IMR-90 (cell line): ENCODE results near the gene SLCO3A1. TPM values are rescaled to one million over a fixed set of nuclear protein-coding genes. Genes with fewer than 3 reads are reported as not detected.

Experiments used
- ATAC-seq: fragments of 200-7000 bp; cut with Tn5 transposase; 2 replicates; pipeline ENCODE4 v1.9.1; 2020; ENCODE audit warnings: low read depth, mild to moderate bottlenecking, moderate library complexity
- BruUV-seq: library from RNA; stranded (reverse); fragments of 400-500 nt; replicated peaks from 2 replicates; lab custom pipeline; 2021; lab: Mats Ljungman, UMichigan
- CTCF ChIA-PET: fragments of 300-600 bp; formaldehyde crosslinking; extraction: SDS; loops from one replicate; lab custom pipeline; 2021; ENCODE audit warnings: antibody characterized with exemption; lab: Yijun Ruan, JAX
- POLR2A ChIA-PET: fragments of 300-600 bp; sonication (Branson Sonifier 250); formaldehyde crosslinking; loops from one replicate; lab custom pipeline; 2022; ENCODE audit warnings: antibody characterized with exemption; ENCODE audit not compliant: unreplicated experiment; lab: Charles Lee
- DNase-seq: peaks from one replicate; pipeline ENCODE4 v3.0.0; 2013
- H2AFZ ChIP-seq: replicated peaks from 2 replicates; pipeline ENCODE3; 2013; ENCODE audit warnings: low read length, mild to moderate bottlenecking; ENCODE audit not compliant: poor library complexity
- H2AK5ac ChIP-seq: 2 replicates; pipeline ENCODE4 v1.6.1; 2013; ENCODE audit warnings: low read depth, low read length, inconsistent platforms
- H2AK9ac ChIP-seq: replicated peaks from 2 replicates; pipeline ENCODE3; 2013; ENCODE audit warnings: mild to moderate bottlenecking, low read depth, low read length, moderate library complexity; ENCODE audit not compliant: poor library complexity
- H2BK120ac ChIP-seq: 2 replicates; pipeline ENCODE4 v1.6.1; 2013; ENCODE audit warnings: low read depth, low read length, inconsistent platforms
- H2BK15ac ChIP-seq: 3 replicates; pipeline ENCODE4 v1.6.1; 2013; ENCODE audit warnings: low read depth, low read length, inconsistent platforms
- H2BK20ac ChIP-seq: 2 replicates; pipeline ENCODE4 v1.6.1; 2013; ENCODE audit warnings: low read depth, mild to moderate bottlenecking, inconsistent platforms, low read length, moderate library complexity
- H2BK5ac ChIP-seq: 2 replicates; pipeline ENCODE4 v1.6.1; 2013; ENCODE audit warnings: mild to moderate bottlenecking, low read depth, low read length, inconsistent platforms; ENCODE audit not compliant: poor library complexity, severe bottlenecking
- H3K14ac ChIP-seq: replicated peaks from 2 replicates; pipeline ENCODE4 v1.6.1; 2013; ENCODE audit warnings: low read depth, low read length, inconsistent platforms
- H3K18ac ChIP-seq: 2 replicates; pipeline ENCODE4 v1.6.1; 2013; ENCODE audit warnings: low read depth, low read length, control low read depth
- H3K23ac ChIP-seq: 2 replicates; pipeline ENCODE4 v1.6.1; 2013; ENCODE audit warnings: low read depth, low read length, inconsistent platforms
- H3K27ac ChIP-seq: 2 replicates; pipeline ENCODE4 v1.5.1; 2013; ENCODE audit warnings: mild to moderate bottlenecking, control low read depth, low read length; ENCODE audit not compliant: insufficient read depth
- H3K27me3 ChIP-seq: 2 replicates; pipeline ENCODE4 v1.6.1; 2013; ENCODE audit warnings: low read length; ENCODE audit not compliant: control insufficient read depth, insufficient read depth
- H3K36me3 ChIP-seq: 2 replicates; pipeline ENCODE4 v1.6.1; 2013; ENCODE audit warnings: low read length, mixed read lengths; ENCODE audit not compliant: control insufficient read depth, insufficient read depth
- H3K4ac ChIP-seq: 2 replicates; pipeline ENCODE4 v1.6.1; 2013; ENCODE audit warnings: low read depth, low read length, inconsistent platforms
- H3K4me1 ChIP-seq: 2 replicates; pipeline ENCODE4 v1.6.1; 2013; ENCODE audit warnings: low read length, mixed read lengths; ENCODE audit not compliant: control insufficient read depth, insufficient read depth
- H3K4me2 ChIP-seq: 2 replicates; pipeline ENCODE4 v1.6.1; 2013; ENCODE audit warnings: low read depth, mild to moderate bottlenecking, control low read depth, low read length, moderate library complexity
- H3K4me3 ChIP-seq: 2 replicates; pipeline ENCODE4 v1.5.1; 2013; ENCODE audit warnings: low read depth, mild to moderate bottlenecking, control low read depth, low read length, moderate library complexity; ENCODE audit not compliant: insufficient read depth
- H3K56ac ChIP-seq: 2 replicates; pipeline ENCODE4 v1.6.1; 2013; ENCODE audit warnings: low read length, inconsistent platforms; ENCODE audit not compliant: insufficient read depth; ENCODE audit errors: extremely low read depth
- H3K79me1 ChIP-seq, 2 experiments: 2 replicates each; pipeline ENCODE4 v1.6.1; 2013; ENCODE audit warnings: low read length in 2 of 2, inconsistent platforms in 1 of 2, low read depth in 1 of 2
- H3K9ac ChIP-seq: 2 replicates; pipeline ENCODE4 v1.6.1; 2013; ENCODE audit warnings: low read depth, low read length, control low read depth
- H3K9me1 ChIP-seq: 2 replicates; pipeline ENCODE4 v1.6.1; 2013; ENCODE audit warnings: low read length, inconsistent platforms; ENCODE audit not compliant: insufficient read depth
- H3K9me3 ChIP-seq: 2 replicates; pipeline ENCODE4 v1.6.1; 2013; ENCODE audit warnings: low read length; ENCODE audit not compliant: control insufficient read depth, insufficient read depth
- H4K20me1 ChIP-seq: 2 replicates; pipeline ENCODE4 v1.6.1; 2013; ENCODE audit warnings: low read length, inconsistent platforms; ENCODE audit not compliant: insufficient read depth
- H4K5ac ChIP-seq: 2 replicates; pipeline ENCODE4 v1.6.1; 2013; ENCODE audit warnings: mild to moderate bottlenecking, low read depth, low read length, control low read depth
- H4K8ac ChIP-seq, 2 experiments: 2 replicates each; pipeline ENCODE4 v1.6.1; 2013; ENCODE audit warnings: low read depth in 2 of 2, low read length in 2 of 2, control low read depth in 1 of 2, inconsistent platforms in 1 of 2
- H4K91ac ChIP-seq: 2 replicates; pipeline ENCODE4 v1.6.1; 2013; ENCODE audit warnings: low read depth, low read length, inconsistent platforms; ENCODE audit not compliant: insufficient read depth
- BHLHE40 ChIP-seq: fragments of 150-350 bp; IDR thresholded peaks from 2 replicates; pipeline ENCODE4 v1.6.1; 2016; ENCODE audit warnings: mild to moderate bottlenecking, low read depth, low read length
- CEBPB ChIP-seq: IDR thresholded peaks from 2 replicates; pipeline ENCODE4 v1.6.1; 2012; ENCODE audit warnings: low read depth, low read length, improper control_type of control experiment
- CHD1 ChIP-seq: IDR thresholded peaks from 2 replicates; pipeline ENCODE4 v1.6.1; 2012; ENCODE audit warnings: low read depth, low read length, improper control_type of control experiment
- MAFK ChIP-seq: IDR thresholded peaks from 2 replicates; pipeline ENCODE4 v1.6.1; 2012; ENCODE audit warnings: low read depth, low read length, improper control_type of control experiment
- NFE2L2 ChIP-seq: fragments of 150-350 bp; IDR thresholded peaks from 2 replicates; pipeline ENCODE4 v1.6.1; 2016; ENCODE audit warnings: low read depth, mild to moderate bottlenecking, low read length
- RCOR1 ChIP-seq: IDR thresholded peaks from 2 replicates; pipeline ENCODE4 v1.6.1; 2012; ENCODE audit warnings: mild to moderate bottlenecking, low read length, improper control_type of control experiment; ENCODE audit not compliant: insufficient replicate concordance
- whole genome bisulfite sequencing, 2 experiments: methylation state at CpG; one replicate each; pipeline versions ENCODE4 v1.1.5 to v1.1.7; 2013; ENCODE audit warnings: missing lambda C conversion rate in 2 of 2; ENCODE audit not compliant: insufficient read length in 1 of 2; ENCODE audit errors: extremely low coverage in 2 of 2; 5-methylcytosine and 5-hydroxymethylcytosine counted together
- dilution Hi-C: fragments of 300-500 bp; cut with HindIII; formaldehyde crosslinking; loops from one replicate; pipeline ENCODE4 v1.14.3; 2018; ENCODE audit warnings: low sequenced_read_pairs; ENCODE audit not compliant: unreplicated experiment
- in situ Hi-C: fragments of 300-500 bp; cut with MboI; formaldehyde crosslinking; loops from 3 replicates; pipeline ENCODE4 v1.14.3; 2019; ENCODE audit warnings: low sequenced_read_pairs, inconsistent platforms, mixed read lengths
- intact Hi-C: fragments of 100-400 bp; cut with micrococcal nuclease; formaldehyde crosslinking; loops from 2 replicates; pipeline ENCODE4 v1.10.0; 2022
- polyA plus RNA-seq, 3 experiments: library from polyadenylated mRNA; depleted of rRNA; stranded (reverse); fragments of >200 nt; gene quantifications; 2 replicates each; pipeline ENCODE4 v1.2.3, GENCODE V29; 2012; ENCODE audit warnings: low replicate concordance in 1 of 3
- total RNA-seq: library from RNA; depleted of rRNA; stranded (reverse); fragments of >200 nt; gene quantifications from 2 replicates; pipeline ENCODE4 v1.2.3, GENCODE V29; 2012
- TF ChIP-seq, protein P1 (sequence below): fragments of 150-350 bp; IDR thresholded peaks from 2 replicates; pipeline ENCODE4 v1.6.1; 2016; ENCODE audit warnings: low read depth, mild to moderate bottlenecking, low read length, moderate library complexity, borderline replicate concordance
- TF ChIP-seq, protein P2 (sequence below): conservative IDR thresholded peaks from 2 replicates; pipeline ENCODE4 v1.5.1; 2012; ENCODE audit warnings: mild to moderate bottlenecking, low read depth, low read length, improper control_type of control experiment
- TF ChIP-seq, protein P3 (sequence below): fragments of 150-350 bp; IDR thresholded peaks from 2 replicates; pipeline ENCODE4 v1.6.1; 2017; ENCODE audit warnings: mild to moderate bottlenecking, antibody characterized with exemption, low read length, low read depth

The SLCO3A1 gene
- total and polyA plus RNA-seq, 2 of the 4 experiments (the other 2 are of a cell fraction) = 4.7 to 8.1 TPM

DNA sequence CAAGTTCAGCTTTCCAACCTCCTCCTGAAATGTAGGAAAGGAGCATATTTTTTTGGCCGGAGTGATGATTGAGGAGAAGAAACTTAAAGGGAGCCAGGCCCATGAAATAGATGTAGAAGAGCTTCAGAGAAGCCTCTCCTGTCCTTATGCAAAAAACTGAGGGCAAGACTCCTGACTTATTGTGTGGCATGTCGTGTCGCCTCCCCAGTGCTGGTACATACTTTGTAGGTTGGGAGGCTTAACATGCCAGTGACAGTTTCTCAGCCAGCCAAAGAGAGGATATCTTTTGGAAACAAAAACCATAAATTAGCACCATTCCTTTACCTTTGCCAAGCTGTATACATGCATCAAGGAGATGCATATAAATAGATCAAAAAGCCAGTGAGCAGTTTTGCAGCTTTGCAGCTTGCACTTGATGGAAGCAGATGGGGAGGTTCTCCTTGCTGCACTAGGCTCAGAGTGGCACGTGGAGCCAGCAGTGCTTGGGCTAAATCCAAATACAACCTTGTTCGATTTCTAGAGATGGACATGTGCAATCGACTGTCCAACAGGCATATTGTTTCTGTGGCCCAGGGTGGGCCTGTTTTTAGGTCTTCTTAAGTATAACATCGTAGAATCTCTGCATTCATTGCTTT is 10.2 kb downstream of the SLCO3A1 start:
- ChIA-PET POLR2A (no interaction called here), CTCF (interaction anchor here (0.6 to 0.8 kb wide), 2 partner anchors 10 to 244 kb away, joined by 4 to 6 read pairs; partner anchors contain the start of gene SLCO3A1)
- H3K18ac ChIP-seq = no peak overlapping the region
- H3K4me3 ChIP-seq = no peak overlapping the region
- 90% methylated on average over 3 of the region's 7 CpGs; no CpG with 5 or more reads in 1 of the 2 experiments for WGBS, 2 experiments
- H2AK9ac ChIP-seq = no peak overlapping the region
- H2AK5ac ChIP-seq = no peak overlapping the region
- no peak overlapping the region for H3K56ac ChIP-seq
- no peak overlapping the region for H3K27ac ChIP-seq
- no peak overlapping the region for H4K8ac ChIP-seq
- dilution Hi-C loops (no loop called here), in situ Hi-C loops (no loop called here), intact Hi-C loops (no loop called here)
- peaks cover 5 to 25% of the 10 kb centered on the region in 2 experiments; a peak in 2 of 4 replicates for H3K79me1 ChIP-seq
- no peak overlapping the region for H3K14ac ChIP-seq
- H4K5ac ChIP-seq = no peak overlapping the region
- no peak overlapping the region for H2BK120ac ChIP-seq
- no peak overlapping the region for H3K23ac ChIP-seq
- H3K36me3 ChIP-seq = no peaks in the 10 kb centered on the region
- H3K9ac ChIP-seq = no peak overlapping the region
- H2BK15ac ChIP-seq = no peak overlapping the region
- H4K91ac ChIP-seq = no peak overlapping the region
- H3K4me1 ChIP-seq = peaks cover 17% of the 10 kb centered on the region
- H3K27me3 ChIP-seq = no peaks in the 10 kb centered on the region
- no peak overlapping the region for H3K4me2 ChIP-seq
- TF ChIP-seq, protein P1, sequence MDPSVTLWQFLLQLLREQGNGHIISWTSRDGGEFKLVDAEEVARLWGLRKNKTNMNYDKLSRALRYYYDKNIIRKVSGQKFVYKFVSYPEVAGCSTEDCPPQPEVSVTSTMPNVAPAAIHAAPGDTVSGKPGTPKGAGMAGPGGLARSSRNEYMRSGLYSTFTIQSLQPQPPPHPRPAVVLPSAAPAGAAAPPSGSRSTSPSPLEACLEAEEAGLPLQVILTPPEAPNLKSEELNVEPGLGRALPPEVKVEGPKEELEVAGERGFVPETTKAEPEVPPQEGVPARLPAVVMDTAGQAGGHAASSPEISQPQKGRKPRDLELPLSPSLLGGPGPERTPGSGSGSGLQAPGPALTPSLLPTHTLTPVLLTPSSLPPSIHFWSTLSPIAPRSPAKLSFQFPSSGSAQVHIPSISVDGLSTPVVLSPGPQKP = no peak
- no peak for TF ChIP-seq CEBPB
- TF ChIP-seq, protein P2, sequence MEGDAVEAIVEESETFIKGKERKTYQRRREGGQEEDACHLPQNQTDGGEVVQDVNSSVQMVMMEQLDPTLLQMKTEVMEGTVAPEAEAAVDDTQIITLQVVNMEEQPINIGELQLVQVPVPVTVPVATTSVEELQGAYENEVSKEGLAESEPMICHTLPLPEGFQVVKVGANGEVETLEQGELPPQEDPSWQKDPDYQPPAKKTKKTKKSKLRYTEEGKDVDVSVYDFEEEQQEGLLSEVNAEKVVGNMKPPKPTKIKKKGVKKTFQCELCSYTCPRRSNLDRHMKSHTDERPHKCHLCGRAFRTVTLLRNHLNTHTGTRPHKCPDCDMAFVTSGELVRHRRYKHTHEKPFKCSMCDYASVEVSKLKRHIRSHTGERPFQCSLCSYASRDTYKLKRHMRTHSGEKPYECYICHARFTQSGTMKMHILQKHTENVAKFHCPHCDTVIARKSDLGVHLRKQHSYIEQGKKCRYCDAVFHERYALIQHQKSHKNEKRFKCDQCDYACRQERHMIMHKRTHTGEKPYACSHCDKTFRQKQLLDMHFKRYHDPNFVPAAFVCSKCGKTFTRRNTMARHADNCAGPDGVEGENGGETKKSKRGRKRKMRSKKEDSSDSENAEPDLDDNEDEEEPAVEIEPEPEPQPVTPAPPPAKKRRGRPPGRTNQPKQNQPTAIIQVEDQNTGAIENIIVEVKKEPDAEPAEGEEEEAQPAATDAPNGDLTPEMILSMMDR = no peak
- no peak for TF ChIP-seq RCOR1
- no peak for TF ChIP-seq CHD1
- TF ChIP-seq, protein P3, sequence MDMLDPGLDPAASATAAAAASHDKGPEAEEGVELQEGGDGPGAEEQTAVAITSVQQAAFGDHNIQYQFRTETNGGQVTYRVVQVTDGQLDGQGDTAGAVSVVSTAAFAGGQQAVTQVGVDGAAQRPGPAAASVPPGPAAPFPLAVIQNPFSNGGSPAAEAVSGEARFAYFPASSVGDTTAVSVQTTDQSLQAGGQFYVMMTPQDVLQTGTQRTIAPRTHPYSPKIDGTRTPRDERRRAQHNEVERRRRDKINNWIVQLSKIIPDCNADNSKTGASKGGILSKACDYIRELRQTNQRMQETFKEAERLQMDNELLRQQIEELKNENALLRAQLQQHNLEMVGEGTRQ = no peak
- TF ChIP-seq BHLHE40 = no peak
- no peak for TF ChIP-seq NFE2L2
- no peak for TF ChIP-seq MAFK
- peaks cover 8% of the 10 kb centered on the region; the same call in 1 of the 2 replicates for H3K9me1 ChIP-seq
- 0 out of 2 replicates have a peak, but pooled peaks cover 4% of the 10 kb centered on the region for H4K20me1 ChIP-seq
- H2BK20ac ChIP-seq = no peak overlapping the region
- DNase-seq (no peak), ATAC-seq (no peak)
- BruUV-seq = no TSS peak
- no peak overlapping the region for H2BK5ac ChIP-seq
- H3K4ac ChIP-seq = no peak overlapping the region
- H2AFZ ChIP-seq = peak overlapping the region; percentile 16
- H3K9me3 ChIP-seq = no peaks in the 10 kb centered on the region
